HCT116 (cell line): ENCODE data around the gene NID2.

Experiments used
- CEBPB ChIP-seq: IDR thresholded peaks from 2 replicates; pipeline ENCODE4 v1.6.1; 2012; ENCODE audit warnings: low read depth
- POLR2A ChIP-seq: IDR thresholded peaks from 2 replicates; pipeline ENCODE4 v1.7.0; 2011; ENCODE audit warnings: borderline replicate concordance; ENCODE audit not compliant: insufficient read depth, insufficient read length; ENCODE audit errors: extremely low read depth
- POLR2AphosphoS5 ChIP-seq: IDR thresholded peaks from 2 replicates; pipeline ENCODE4 v1.6.1; 2011; ENCODE audit warnings: mild to moderate bottlenecking, low read depth, low read length, moderate library complexity
- SIN3A ChIP-seq: IDR thresholded peaks from 2 replicates; pipeline ENCODE4 v1.6.1; 2012; ENCODE audit warnings: low read depth
- TF ChIP-seq, protein P1 (sequence below), 3 experiments: fragments of 200-600 bp in 1 of 3; sonication (generic) in 1 of 3; IDR thresholded peaks in 2 of 3; conservative IDR thresholded peaks in 1 of 3; 2 replicates each; pipeline ENCODE4 v1.5.1; 2012 to 2017; ENCODE audit warnings: low read depth in 2 of 3, low read length in 2 of 3, antibody characterized with exemption in 1 of 3, borderline replicate concordance in 1 of 3, control low read depth in 1 of 3, mild to moderate bottlenecking in 1 of 3, mixed read lengths in 1 of 3, mixed run types in 1 of 3, moderate library complexity in 1 of 3; ENCODE audit not compliant: insufficient read depth in 1 of 3

DNA sequence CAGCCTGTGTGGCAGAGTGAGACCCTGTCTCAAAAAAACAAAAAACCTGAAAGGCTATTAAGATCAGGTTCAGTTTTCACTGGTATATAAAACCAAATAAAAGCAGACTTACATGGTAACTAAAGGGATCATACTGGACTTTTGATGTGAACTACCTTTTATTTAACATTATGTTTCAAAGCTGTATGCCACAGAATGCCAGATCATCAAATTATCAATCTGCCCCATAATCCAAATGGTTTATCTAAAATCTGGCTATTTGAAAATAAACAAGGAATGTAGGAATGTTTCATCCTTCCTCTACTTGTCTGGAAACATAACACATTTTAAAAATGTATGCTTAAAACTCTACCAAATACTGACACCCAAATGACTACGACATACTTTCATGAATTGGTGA is 14.2 kb downstream of the NID2 start:
- TF ChIP-seq, protein P1, sequence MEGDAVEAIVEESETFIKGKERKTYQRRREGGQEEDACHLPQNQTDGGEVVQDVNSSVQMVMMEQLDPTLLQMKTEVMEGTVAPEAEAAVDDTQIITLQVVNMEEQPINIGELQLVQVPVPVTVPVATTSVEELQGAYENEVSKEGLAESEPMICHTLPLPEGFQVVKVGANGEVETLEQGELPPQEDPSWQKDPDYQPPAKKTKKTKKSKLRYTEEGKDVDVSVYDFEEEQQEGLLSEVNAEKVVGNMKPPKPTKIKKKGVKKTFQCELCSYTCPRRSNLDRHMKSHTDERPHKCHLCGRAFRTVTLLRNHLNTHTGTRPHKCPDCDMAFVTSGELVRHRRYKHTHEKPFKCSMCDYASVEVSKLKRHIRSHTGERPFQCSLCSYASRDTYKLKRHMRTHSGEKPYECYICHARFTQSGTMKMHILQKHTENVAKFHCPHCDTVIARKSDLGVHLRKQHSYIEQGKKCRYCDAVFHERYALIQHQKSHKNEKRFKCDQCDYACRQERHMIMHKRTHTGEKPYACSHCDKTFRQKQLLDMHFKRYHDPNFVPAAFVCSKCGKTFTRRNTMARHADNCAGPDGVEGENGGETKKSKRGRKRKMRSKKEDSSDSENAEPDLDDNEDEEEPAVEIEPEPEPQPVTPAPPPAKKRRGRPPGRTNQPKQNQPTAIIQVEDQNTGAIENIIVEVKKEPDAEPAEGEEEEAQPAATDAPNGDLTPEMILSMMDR (IDR thresholded peaks at IDR 0.05 in 2 of 3, conservative IDR thresholded peaks at IDR 0.05 in 1 of 3; ENCODE audit: borderline replicate concordance in 1 of 3, insufficient read depth in 1 of 3, low read depth in 2 of 3, low read length in 2 of 3), result no peak
- TF ChIP-seq CEBPB, result no peak
- no peak for TF ChIP-seq POLR2A
- TF ChIP-seq POLR2AphosphoS5, result no peak
- no peak for TF ChIP-seq SIN3A
